ENCODE results near the gene RPL41. TPM values are rescaled to one million over a fixed set of nuclear protein-coding genes. Genes with fewer than 3 reads are reported as not detected.
A peak's percentile ranks its signal among the peaks of the same experiment; 100 is the strongest.
"Not testable (repeated sequence)": the region's sequence is repeated elsewhere in the genome, so short reads cannot be mapped to it uniquely, and the experiment has no call there.

The RPL41 gene
- polyA plus RNA-seq, 1 donor = 4,856 TPM

DNA sequence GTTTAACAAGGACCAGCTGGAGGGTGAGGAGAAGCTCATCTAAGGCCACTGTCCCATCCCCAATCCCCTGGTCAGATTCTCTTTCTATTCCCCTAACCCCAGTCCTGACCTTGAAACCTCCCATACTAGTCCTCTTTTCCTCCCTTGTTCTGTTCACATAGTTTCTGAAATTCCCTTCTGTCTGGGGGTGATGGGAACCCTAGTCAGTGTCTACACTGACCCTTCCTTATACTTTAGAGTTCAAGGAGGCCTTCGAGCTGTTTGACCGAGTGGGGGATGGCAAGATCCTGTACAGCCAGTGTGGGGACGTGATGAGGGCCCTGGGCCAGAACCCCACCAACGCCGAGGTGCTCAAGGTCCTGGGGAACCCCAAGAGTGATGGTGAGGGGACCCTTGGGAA, 38.4 kb downstream of the RPL41 start:
- DNase-seq = no peak

DNA sequence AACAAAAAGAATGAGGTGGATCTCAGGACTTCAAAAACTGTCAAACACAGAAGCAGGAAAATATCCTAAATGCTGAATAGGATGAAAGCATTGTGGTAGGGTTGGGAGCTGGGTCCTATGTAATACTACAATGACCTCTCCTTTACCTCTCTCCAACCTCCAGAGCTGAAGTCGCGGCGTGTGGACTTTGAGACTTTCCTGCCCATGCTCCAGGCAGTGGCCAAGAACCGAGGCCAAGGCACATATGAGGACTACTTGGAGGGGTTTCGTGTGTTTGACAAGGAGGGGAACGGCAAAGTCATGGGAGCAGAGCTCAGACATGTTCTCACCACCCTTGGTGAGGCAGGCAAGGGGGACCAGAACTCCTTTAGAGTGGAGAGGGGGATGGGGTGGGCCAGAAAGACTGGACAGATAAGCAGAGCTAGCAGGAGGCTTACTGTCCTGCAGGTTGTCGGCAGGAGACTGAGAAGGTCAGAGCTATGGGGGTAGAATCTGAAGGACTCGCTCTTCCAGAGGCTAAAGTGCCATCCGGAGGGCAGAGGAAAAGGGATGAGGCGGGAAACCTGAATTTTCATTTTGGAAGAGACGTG, 38.9 kb downstream of the RPL41 start:
- no peak for DNase-seq

DNA sequence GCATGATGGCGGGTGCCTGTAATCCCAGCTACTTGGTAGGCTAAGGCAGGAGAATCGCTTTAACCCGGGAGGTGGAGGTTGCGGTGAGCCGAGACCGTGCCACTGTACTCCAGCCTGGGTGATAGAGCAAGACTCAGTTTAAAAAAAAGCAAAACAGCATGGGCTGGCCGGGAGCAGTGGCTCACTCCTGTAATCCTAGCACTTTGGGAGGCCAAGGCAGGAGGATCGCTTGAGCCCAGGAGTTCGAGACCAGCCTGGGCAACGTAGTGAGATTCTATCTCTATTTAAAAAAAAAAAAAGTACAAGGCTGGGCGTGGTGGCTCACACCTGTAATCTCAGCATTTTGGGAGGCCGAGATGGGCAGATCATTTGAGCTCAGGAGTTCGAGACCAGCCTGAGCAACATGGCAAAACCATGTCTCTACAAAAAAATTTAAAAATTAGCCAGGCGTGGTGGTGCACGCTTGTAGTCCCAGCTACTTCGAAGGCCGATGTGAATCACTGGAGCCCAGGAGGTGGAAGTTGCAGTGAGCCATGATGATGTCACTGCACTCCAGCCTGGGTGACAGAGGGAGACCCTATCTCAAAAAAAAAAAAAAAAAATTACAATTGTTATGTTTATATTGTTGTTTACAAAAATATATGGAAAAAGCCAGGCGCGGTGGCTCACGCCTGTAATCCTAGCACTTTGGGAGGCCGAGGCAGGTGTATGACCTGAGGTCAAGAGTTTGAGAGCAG, 40.2 kb downstream of the RPL41 start:
- not testable (repeated sequence) for DNase-seq

DNA sequence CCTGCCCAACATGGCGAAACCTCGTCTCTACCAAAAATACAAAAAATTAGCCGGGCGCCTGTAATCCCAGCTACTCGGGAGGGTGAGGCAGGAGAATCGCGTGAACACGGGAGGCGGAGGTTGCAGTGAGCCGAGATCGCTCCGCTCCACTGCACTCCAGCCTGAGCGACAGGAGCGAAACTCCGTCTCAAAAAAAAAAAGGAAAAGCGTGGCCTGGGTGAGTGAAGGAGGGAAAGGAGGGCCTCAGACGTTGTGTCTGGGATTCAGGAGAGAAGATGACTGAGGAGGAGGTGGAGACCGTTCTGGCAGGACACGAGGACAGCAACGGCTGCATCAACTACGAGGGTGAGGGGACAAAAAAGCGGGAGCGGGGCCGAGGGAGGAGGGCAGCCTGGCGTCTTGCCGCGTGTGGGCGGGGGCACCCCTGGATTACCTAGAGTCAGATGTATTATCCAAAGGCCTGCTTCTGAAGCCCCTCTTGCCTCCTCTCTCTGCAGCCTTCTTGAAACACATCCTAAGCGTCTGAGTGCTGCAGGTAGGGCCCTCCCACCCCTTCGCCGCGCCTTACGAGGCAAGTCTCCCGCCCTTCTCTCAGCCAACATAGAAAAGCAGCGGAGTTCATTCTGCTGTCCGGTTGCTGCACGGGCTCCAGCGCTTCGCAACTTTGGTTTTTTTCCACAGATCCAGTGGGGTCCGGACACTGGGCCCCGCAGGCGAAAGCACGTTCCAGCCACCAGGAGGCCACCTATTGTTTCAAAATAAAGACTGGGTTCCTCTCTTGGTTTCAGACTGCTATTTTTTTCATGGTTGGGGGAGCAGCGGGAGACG, 41.0 kb downstream of the RPL41 start:
- peak; percentile 88 for DNase-seq

DNA sequence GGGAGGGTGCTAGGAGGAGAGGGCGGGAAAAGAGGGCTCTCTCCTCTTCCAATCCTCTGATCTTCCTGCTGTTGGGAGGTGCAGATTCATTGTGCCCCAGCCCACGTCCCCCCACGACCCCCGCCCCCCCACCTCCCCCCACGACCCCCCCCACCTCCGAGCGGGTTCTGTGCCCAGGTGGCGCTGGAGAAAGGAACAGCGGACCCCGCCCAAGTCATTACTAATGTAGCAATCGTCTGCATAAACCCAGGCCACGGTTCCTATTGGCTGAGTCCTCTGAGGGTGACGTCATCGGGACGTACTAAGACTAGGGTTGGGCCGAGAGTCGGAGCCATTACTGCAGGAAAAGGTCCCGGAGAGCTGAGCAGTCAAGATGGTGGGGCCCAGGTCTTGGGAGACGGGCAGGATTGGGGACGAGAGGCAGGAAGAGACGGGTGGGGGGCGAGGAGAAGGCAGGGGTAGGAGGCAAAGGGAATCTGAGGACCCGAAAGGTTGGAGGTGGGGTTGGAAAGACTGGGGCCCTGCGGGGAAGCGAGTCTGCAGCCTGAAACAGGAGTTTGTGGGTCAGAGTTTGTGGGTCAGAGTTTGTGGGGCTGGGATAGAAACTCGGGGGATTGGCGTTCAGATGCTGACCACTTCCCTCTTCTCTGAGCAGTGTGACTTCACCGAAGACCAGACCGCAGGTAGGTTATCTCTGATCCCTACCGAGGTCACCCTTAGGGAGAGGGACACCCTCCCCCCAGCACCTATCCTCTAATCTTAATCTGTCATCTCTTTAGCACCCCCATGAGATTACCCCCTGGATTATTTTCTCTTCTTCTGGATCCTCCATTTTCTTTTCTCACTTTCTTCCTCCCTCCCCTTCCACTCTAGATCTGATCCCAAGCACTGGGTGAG, 41.8 kb downstream of the RPL41 start, which contains the start of gene MYL6:
MYL6 (plus strand) TSS at position 331 of the 897 bp plus-strand sequence; CDS start at position 374, 43 bp downstream.
- peak; percentile 97 for DNase-seq

DNA sequence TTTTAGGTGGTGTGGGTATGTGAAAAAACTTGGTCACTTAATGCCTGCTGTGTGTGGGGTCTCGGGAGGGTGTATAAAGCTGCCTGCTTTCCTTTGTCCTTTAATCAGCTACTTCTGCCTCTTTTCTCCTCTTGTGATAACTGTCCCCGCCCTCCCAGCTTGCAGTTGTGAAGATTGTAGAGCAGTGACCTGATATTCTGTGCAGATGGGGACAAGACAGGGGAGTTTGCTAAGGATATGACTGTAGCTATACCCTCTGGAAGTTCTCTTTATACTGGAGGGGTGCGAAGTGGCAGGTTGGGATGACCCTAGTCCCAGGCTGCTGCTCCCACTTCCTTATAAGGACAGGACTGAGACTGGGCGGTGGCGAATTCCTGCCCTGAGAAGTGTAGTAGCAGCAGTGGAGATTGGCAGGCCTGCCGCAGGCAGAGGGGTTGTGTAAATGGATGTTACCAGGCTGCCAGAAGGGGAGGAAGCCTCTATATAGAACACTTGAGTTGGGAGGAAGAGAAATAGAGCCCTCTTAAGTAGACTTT, 42.6 kb downstream of the RPL41 start:
- peak; percentile 48 for DNase-seq

DNA sequence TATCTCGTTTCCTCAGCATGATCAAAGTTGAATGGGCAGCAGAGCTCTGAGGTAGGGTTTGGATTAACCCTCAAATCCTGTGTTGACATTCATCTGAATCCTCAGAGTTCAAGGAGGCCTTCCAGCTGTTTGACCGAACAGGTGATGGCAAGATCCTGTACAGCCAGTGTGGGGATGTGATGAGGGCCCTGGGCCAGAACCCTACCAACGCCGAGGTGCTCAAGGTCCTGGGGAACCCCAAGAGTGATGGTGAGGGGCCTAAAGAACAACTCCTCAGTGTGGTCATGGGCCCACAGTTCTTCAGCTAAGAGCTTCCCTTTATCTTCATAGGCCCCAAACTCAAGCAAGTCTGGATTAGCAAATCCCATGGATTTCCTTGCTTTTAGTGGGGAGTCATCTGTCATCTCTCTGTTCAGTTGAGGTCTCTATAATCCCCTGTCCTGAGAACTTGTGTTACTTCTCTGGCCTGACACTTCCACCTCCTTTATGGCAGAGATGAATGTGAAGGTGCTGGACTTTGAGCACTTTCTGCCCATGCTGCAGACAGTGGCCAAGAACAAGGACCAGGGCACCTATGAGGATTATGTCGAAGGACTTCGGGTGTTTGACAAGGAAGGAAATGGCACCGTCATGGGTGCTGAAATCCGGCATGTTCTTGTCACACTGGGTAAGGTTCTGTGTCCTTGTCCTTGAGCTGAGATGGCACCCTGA, 43.2 kb downstream of the RPL41 start:
- no peak for DNase-seq

DNA sequence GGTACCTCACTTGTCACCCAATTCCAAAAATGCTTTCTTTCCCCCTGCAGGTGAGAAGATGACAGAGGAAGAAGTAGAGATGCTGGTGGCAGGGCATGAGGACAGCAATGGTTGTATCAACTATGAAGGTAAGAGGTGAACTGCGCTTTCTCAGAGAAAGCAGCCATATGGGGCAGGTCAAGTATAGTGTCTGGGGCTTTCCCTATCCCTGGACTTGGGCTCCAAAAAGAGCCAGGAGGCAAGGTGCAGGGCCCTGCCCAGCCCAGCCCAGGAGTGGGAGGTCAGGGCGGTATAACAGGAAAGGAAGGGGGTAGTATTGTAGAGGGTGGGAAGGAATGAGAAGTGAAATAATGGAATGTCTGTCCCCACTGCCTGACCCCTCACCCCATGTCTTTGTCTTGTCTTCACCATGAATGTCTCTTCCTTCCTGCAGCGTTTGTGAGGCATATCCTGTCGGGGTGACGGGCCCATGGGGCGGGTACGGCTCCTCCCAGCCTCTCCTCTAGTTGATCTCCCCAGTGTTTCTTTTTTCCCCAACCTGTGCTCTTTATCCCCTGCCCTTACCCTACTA, 43.8 kb downstream of the RPL41 start:
- DNase-seq = no peak

DNA sequence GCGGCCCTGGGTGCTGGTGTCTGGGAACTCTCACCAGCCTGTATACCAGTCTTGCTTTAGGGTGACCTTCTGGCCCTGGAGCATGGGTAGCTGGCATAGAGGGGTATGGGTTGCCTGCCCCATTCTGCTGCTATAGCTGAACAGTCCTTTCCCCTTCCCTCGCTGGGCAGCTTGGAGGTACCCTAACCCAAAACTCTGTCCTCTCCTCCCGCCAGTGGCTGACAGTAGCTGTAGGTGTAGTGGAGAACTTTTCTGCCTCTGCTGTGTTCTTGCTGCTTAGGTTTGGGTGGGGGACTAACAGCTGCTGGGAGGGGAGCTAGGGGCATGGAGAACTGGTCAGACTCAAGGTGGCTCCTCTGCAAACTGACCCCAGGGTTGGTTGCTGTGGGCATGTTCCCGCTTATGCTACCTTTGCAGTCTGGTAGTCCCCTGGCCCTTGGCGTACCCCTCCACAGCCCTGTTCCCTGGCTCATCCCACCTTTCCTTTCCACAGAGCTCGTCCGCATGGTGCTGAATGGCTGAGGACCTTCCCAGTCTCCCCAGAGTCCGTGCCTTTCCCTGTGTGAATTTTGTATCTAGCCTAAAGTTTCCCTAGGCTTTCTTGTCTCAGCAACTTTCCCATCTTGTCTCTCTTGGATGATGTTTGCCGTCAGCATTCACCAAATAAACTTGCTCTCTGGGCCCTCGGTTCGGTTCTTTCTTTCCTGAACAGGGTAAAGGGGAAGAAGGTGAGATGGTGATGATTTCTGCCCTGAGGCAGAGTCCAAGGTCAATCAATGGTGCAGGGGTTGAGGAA, 44.7 kb downstream of the RPL41 start:
- DNase-seq = no peak

DNA sequence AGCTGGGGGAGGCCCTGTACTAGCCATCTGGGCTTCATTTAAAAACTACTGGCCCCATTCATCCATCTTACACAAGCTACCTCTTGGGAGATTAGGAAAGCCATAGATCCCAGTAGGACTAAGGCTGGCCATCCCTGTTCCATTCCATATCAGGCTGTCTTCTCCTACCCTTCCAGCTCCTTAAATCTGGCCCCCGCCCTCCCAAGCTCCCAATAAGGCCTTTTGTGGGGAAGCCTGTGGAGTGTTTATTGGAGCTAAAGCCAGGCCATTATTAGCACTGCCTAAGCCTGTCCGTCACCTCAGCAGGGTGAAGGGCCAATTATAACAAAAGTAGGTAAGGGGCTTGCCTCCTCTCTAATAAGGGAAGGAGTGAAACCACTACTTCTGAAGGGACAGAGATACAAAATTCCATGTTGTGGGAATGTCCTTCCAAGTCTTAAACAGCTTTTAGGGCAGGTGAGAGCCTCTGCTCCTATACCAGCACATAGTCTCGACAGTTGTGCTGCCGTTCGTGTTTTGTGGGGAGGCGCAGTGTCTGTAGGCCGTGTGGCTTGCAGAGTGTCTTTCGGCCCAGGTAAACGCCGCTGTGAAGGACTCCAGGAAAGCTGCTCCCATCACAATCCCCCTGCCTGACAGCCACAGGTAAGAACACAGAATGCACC, 45.4 kb downstream of the RPL41 start:
- no peak for DNase-seq

DNA sequence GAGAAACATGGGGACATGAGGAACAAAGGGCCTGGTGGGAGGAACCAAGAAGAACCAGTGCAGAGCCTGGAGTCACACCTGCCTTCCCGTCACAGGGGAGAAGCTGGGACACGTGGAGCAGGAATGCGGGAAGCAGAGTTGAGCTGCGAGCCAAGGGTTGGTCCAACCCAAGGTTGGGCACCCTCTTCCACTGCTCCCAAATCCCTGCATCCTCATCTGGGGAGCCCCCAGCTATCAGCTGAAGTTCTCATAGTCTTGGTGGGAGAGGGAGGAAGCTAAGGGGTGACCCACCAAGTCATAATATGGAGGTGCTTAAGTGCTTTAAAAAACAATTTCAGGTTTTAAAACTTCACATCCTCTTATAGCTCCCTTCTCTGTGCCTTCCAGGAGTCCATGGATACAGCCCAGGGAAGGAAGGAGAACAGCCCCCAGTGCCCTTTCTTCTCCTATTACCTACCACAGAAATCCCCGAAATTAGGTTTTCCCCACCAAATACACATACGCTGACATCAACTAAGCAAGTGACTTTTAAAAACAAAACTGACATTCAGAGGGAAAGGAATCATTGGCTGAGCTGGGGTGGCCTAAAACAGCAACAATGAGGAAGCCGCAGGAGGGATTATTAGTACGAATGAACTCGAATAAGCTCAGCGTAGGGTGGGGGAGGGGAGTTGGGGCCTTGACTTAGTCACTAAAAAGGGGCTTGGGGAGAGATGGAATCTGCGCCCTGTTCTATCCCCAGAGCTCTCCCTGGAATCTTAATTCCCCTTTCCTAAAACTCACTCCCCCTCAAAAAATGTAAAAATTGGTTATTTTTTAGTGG, 46.2 kb downstream of the RPL41 start:
- no peak for DNase-seq

DNA sequence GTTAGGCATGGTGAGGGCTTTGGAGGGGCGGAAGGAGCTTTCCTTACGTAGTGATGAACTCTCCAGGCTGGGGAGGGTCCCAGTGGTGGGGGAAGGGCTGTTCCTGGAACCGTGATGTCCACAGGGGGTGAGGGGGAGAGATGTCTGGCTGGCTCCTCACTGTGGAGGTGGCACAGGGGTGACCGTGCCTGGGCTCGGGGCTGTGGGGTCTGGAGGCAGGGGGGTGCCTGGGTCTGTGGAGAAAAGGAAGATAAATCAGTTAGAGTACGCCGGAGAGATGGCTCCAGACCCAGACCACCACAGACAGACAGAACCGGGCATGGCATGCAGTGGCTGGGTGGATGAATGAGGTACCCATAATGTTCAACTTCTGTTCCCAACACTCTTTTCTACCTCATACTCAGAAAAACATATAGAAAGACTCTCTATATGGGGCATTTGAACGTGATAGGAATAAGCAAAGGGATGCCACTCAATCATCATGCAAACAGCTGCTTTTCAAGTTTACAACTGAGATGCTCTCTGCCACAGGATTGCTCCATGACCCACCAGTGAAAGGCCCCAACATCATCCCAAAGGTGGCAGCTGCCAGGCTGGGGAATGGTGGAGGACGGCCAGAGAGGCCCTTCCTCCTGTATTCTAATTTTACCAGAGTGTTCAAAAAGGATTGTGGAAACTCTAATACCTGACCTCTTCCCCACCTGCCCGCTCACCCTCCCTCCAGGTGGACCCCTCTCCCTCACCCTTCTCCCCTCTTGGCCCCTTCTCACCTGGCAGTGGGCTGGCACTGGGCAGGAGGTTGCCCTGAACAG, 47.3 kb downstream of the RPL41 start:
- DNase-seq = no peak

DNA sequence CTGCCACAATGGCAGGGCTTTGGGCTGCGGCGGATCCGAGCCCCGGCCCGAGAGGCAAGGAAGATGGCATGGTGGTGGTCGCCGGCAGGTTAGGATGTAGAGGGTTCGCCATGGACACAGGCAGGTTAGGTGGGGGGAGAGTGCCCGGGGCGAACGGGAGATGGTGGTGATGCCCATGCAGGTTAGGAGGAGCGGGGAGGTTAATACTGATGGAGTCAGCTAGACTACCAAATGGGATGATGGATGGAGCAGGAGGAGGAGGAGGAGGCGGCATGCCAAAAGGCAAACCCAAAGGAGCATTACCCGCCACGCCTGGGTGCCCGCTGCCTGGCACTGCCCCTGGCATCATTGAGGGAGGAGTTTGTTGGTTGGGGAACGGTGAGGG, 47.9 kb downstream of the RPL41 start:
- no peak for DNase-seq

DNA sequence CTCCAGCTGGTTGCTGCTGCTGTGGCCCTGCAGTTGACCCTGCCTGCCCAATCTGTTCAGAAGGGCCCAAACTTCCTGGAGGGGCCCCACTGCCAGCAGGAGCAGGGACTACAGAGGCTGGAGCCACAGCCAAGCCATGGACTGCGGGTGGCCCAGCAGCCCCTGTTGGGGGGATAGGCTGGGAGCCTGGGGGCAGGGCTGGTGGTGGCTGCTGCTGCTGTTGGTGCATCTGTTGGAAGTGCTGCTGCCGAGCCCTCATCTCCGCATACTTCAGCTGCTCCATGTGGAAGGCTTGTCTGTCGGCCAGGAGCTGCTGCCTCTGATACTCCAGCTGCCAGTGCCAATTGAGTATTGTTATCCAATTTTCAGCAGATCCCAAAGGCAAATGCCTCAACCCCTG, 48.9 kb downstream of the RPL41 start:
- no peak for DNase-seq

Data from hindlimb muscle (tissue), 1 donor.